22Rv1 (cell line): ENCODE data around the gene NRXN3.

Source experiments
- H3K27ac ChIP-seq: fragments of 450-650 bp; 2 replicates; pipeline ENCODE4 v1.5.1; 2017
- ZFX ChIP-seq: fragments of 450-650 bp; IDR thresholded peaks from 2 replicates; pipeline ENCODE4 v1.6.1; 2017; ENCODE audit warnings: antibody characterized with exemption, borderline replicate concordance
- TF ChIP-seq, protein P1 (sequence below): fragments of 450-650 bp; IDR thresholded peaks from 2 replicates; pipeline ENCODE4 v1.5.1; 2017; ENCODE audit warnings: mild to moderate bottlenecking

The NRXN3 gene

DNA sequence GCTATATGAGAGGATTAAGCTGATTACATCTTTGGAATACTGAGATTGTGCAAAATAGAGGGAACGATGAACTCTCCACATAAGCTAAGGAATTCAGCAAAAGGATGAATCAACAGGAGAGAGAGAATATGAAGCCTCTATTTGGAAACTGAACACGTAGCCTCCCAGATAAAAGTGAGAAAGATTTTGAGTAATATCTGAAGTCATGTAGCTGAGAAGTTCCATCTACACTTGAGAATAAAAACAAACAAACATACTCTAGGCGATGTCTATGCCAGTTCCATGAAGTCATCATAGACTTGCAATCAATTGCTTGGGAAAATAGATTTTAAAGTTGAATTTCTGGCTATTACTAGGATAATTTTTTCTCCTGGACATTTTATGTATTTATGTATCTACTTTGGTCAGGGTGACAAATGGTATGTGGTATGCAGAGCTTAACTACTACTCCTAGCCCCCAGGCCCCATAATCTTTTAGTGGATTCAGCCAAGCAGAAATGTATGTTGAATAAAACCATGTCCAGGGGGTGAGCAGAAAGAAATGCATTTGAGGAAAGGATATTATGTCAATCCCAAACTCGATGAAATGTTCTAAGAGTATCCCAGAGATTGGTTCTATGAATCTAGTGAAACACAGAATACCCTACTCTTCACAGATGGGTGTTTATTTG is 1413.7 kb downstream of the NRXN3 start:
- H3K27ac ChIP-seq = no peak overlapping the region
- TF ChIP-seq, protein P1, sequence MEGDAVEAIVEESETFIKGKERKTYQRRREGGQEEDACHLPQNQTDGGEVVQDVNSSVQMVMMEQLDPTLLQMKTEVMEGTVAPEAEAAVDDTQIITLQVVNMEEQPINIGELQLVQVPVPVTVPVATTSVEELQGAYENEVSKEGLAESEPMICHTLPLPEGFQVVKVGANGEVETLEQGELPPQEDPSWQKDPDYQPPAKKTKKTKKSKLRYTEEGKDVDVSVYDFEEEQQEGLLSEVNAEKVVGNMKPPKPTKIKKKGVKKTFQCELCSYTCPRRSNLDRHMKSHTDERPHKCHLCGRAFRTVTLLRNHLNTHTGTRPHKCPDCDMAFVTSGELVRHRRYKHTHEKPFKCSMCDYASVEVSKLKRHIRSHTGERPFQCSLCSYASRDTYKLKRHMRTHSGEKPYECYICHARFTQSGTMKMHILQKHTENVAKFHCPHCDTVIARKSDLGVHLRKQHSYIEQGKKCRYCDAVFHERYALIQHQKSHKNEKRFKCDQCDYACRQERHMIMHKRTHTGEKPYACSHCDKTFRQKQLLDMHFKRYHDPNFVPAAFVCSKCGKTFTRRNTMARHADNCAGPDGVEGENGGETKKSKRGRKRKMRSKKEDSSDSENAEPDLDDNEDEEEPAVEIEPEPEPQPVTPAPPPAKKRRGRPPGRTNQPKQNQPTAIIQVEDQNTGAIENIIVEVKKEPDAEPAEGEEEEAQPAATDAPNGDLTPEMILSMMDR = no peak
- TF ChIP-seq ZFX = no peak

- TF ChIP-seq, protein P1 = no peak
- TF ChIP-seq ZFX = no peak
- no peak overlapping the region for H3K27ac ChIP-seq
Observed at GRCh38 chr14:79584679-79585078, 1414.5 kb downstream of the NRXN3 start.

DNA sequence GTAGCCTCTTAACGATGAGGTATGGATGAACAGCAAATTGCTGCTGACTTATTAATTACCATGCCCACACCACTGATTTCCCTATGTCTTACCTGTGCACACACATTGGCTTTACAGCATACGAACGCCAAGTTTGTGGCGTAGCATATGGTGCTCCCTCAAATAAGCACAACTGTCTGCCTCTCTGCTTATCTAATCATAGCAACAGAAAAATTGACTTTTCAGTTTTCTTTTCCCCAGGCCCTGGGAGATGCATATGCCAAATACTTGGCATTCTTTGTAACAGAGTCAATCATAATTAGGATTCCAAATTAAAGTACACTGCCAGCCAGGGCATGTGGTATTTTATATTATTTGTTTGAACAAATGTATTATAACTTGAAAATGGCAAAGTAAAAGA is 1415.7 kb downstream of the NRXN3 start:
- TF ChIP-seq, protein P1 = no peak
- no peak for TF ChIP-seq ZFX
- H3K27ac ChIP-seq = no peak overlapping the region

DNA sequence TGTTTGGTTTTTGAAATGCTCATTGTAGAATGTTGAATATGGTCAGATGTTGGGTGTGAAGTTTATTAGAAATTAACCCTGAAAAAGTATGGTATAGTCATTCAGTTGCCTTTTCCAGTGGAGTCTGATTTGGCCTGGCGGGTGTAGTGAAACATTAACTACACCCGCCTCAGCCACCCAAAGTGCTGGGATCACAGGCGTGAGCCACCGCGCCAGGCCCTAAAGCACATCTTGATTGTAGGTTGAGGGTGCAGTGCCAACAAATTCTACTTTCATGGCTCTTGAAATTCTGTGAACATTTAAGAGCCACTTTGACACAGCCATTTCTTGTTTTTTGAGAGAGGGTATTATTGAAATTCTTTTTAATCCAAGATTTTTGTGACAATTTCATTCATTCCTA is 1416.2 kb downstream of the NRXN3 start:
- no peak overlapping the region for H3K27ac ChIP-seq
- no peak for TF ChIP-seq ZFX
- TF ChIP-seq, protein P1 = no peak

- no peak for TF ChIP-seq ZFX
- TF ChIP-seq, protein P1 = no peak
- no peak overlapping the region for H3K27ac ChIP-seq
Observed at GRCh38 chr14:79586989-79587598, 1416.9 kb downstream of the NRXN3 start.

GRCh38 chr14:79587875-79588274 is 1417.7 kb downstream of the NRXN3 start:
- no peak for TF ChIP-seq ZFX
- TF ChIP-seq, protein P1 = no peak
- no peak overlapping the region for H3K27ac ChIP-seq

GRCh38 chr14:79588398-79588797 is 1418.2 kb downstream of the NRXN3 start:
- TF ChIP-seq, protein P1 = no peak
- TF ChIP-seq ZFX = no peak
- H3K27ac ChIP-seq = no peak overlapping the region
